Mesendoderm (in vitro differentiated cells): ENCODE data around the gene EFCAB10.
"Not testable (repeated sequence)": the region's sequence is repeated elsewhere in the genome, so short reads cannot be mapped to it uniquely, and the experiment has no call there.

ENCODE experiments used
- DNase-seq: peaks from one replicate; pipeline ENCODE4 v3.0.0; 2013
- H2AK5ac ChIP-seq: 2 replicates; pipeline ENCODE4 v1.6.1; 2013; ENCODE audit warnings: low read length, inconsistent platforms
- H2BK120ac ChIP-seq: 2 replicates; pipeline ENCODE4 v1.6.1; 2013; ENCODE audit warnings: low read depth, mild to moderate bottlenecking, low read length, moderate library complexity, mixed read lengths
- H2BK15ac ChIP-seq: replicated peaks from 2 replicates; pipeline ENCODE4 v1.6.1; 2013; ENCODE audit warnings: low read depth, mild to moderate bottlenecking, moderate library complexity
- H2BK5ac ChIP-seq: 2 replicates; pipeline ENCODE4 v1.6.1; 2013; ENCODE audit warnings: low read length, inconsistent platforms
- H3K18ac ChIP-seq: 2 replicates; pipeline ENCODE4 v1.6.1; 2013; ENCODE audit warnings: mild to moderate bottlenecking, low read length, mixed read lengths
- H3K23ac ChIP-seq: one replicate; pipeline ENCODE4 v1.6.1; 2013; ENCODE audit warnings: low read length
- H3K27ac ChIP-seq: 2 replicates; pipeline ENCODE4 v1.5.1; 2013; ENCODE audit warnings: low read depth, mild to moderate bottlenecking, inconsistent platforms, low read length, moderate library complexity
- H3K27me3 ChIP-seq: 2 replicates; pipeline ENCODE4 v1.6.1; 2013; ENCODE audit warnings: low read length, control low read depth, mild to moderate bottlenecking, inconsistent platforms; ENCODE audit not compliant: insufficient read depth, poor library complexity
- H3K36me3 ChIP-seq: 2 replicates; pipeline ENCODE4 v1.6.1; 2013; ENCODE audit warnings: low read length, inconsistent platforms; ENCODE audit not compliant: control insufficient read depth, insufficient read depth
- H3K4ac ChIP-seq: one replicate; pipeline ENCODE4 v1.6.1; 2013; ENCODE audit warnings: low read depth, mild to moderate bottlenecking, low read length, moderate library complexity
- H3K4me1 ChIP-seq: 2 replicates; pipeline ENCODE4 v1.6.1; 2013; ENCODE audit warnings: low read depth, low read length, inconsistent platforms; ENCODE audit not compliant: control insufficient read depth
- H3K4me2 ChIP-seq: 2 replicates; pipeline ENCODE4 v1.6.1; 2013; ENCODE audit warnings: low read length
- H3K4me3 ChIP-seq: 2 replicates; pipeline ENCODE4 v1.5.1; 2013; ENCODE audit warnings: mild to moderate bottlenecking, low read length
- H3K56ac ChIP-seq: one replicate; pipeline ENCODE4 v1.6.1; 2013; ENCODE audit warnings: low read length
- H3K79me1 ChIP-seq: 2 replicates; pipeline ENCODE4 v1.6.1; 2013; ENCODE audit warnings: low read length, inconsistent platforms
- H3K79me2 ChIP-seq: 2 replicates; pipeline ENCODE4 v1.6.1; 2013; ENCODE audit warnings: mild to moderate bottlenecking, low read length; ENCODE audit not compliant: control insufficient read depth, insufficient read depth
- H3K9ac ChIP-seq: 2 replicates; pipeline ENCODE4 v1.6.1; 2013; ENCODE audit warnings: low read length, inconsistent platforms
- H4K5ac ChIP-seq: one replicate; pipeline ENCODE4 v1.6.1; 2013; ENCODE audit warnings: low read length
- H4K8ac ChIP-seq: one replicate; pipeline ENCODE4 v1.6.1; 2013; ENCODE audit warnings: low read depth, mild to moderate bottlenecking, control low read depth, low read length, moderate library complexity
- WGBS: extraction: QIAGEN DNeasy Blood & Tissue Kit; methylation state at CpG from one replicate; pipeline ENCODE4 v1.1.7; 2013; ENCODE audit warnings: low lambda C conversion rate, missing lambda C conversion rate; ENCODE audit not compliant: insufficient coverage; ENCODE audit errors: extremely low coverage; 5-methylcytosine and 5-hydroxymethylcytosine counted together

Gene EFCAB10

GRCh38 chr7:105524423-105524822, 56.9 kb downstream of the EFCAB10 start:
- not testable (repeated sequence) for H2BK15ac ChIP-seq, H2AK5ac ChIP-seq, H3K4me3 ChIP-seq, H4K8ac ChIP-seq, H3K4ac ChIP-seq, H3K23ac ChIP-seq, H2BK5ac ChIP-seq, H3K4me2 ChIP-seq, H3K18ac ChIP-seq, H3K36me3 ChIP-seq, DNase-seq, H3K27me3 ChIP-seq, H2BK120ac ChIP-seq, H3K79me1 ChIP-seq, H3K56ac ChIP-seq, H3K9ac ChIP-seq, H4K5ac ChIP-seq, H3K27ac ChIP-seq, H3K4me1 ChIP-seq
- H3K79me2 ChIP-seq: peaks cover 16% of the 10 kb centered on the region
- WGBS: no CpG with 5 or more reads among the region's 11 CpGs

DNA sequence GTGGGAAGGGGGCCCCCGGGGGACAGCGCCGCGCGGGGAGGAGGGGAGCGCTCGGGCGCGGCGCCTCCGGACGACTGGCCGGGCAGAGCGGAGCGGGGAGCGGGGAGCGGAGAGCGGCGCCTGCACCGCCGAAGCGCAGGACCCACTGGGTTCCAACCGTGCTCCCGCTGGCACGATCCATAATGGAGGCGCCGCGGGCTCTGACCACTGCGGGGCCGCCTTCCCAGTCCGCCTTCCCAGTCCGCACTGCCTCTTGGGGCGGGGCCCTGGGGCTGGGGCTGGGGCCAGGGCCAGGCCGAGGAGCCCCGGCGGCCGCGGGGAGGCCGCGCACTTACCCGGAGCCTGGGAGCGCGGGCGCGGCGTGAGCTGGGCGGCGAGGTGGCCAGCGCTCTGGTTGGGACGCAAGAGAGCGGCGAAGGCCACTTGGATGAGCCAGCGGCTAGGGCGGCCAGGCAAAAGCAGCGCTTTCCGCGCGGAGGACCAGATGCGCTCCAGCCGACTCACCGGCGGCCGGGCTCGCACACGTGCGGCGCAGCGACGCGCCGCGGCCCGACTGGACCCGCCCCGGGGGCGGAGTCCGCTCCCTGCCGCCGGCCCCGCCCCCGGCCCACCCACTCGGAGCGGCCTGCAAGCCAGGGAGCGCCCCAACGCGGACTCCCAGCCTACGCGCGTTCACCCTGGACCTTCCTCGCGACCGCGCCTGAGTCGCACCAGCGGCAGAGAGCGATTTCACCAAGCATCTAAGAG, 59.4 kb downstream of the EFCAB10 start, which contains the start of gene PUS7:
PUS7 (minus strand) TSS at position 555 of the 747 bp plus-strand sequence. CDS start 13,759 bp downstream, outside the sequence.
- no peak within 1 kb of the TSS for H2BK120ac ChIP-seq
- H4K8ac ChIP-seq: no peak within 1 kb of the TSS
- WGBS: no CpG with 5 or more reads among the region's 96 CpGs
- DNase-seq: peak; percentile 95
- peak within 1 kb of the TSS; percentile 99 for H3K56ac ChIP-seq
- H3K4ac ChIP-seq: peak within 1 kb of the TSS; percentile 89
- H3K27ac ChIP-seq: peak within 1 kb of the TSS; percentile 79
- peaks cover 1% of the 10 kb centered on the region for H3K36me3 ChIP-seq
- no peak within 1 kb of the TSS for H2BK15ac ChIP-seq
- H3K4me2 ChIP-seq: peak within 1 kb of the TSS; percentile 45
- H3K9ac ChIP-seq: peak within 1 kb of the TSS; percentile 99
- H3K79me2 ChIP-seq: peaks cover 38% of the 10 kb centered on the region
- H3K27me3 ChIP-seq: no peaks in the 10 kb centered on the region
- no peak within 1 kb of the TSS for H2AK5ac ChIP-seq
- H4K5ac ChIP-seq: no peak within 1 kb of the TSS
- H3K4me1 ChIP-seq: no peaks in the 10 kb centered on the region
- H3K79me1 ChIP-seq: peaks cover 1% of the 10 kb centered on the region
- H2BK5ac ChIP-seq: peak within 1 kb of the TSS; percentile 82
- peak within 1 kb of the TSS; percentile 94 for H3K4me3 ChIP-seq
- peak within 1 kb of the TSS; percentile 91 for H3K18ac ChIP-seq
- H3K23ac ChIP-seq: peak within 1 kb of the TSS; percentile 95

GRCh38 chr7:105521027-105521716, 60.1 kb downstream of the EFCAB10 start:
- H3K27me3 ChIP-seq: no peaks in the 10 kb centered on the region
- no peaks in the 10 kb centered on the region for H3K4me1 ChIP-seq
- peaks cover 1% of the 10 kb centered on the region for H3K79me1 ChIP-seq
- peak overlapping the region; percentile 15 for H3K4me2 ChIP-seq
- H3K56ac ChIP-seq: peak overlapping the region; percentile 99
- H2BK5ac ChIP-seq: peak overlapping the region; percentile 82
- H3K27ac ChIP-seq: peak overlapping the region; percentile 68
- H2BK120ac ChIP-seq: no peak overlapping the region
- peaks cover 1% of the 10 kb centered on the region for H3K36me3 ChIP-seq
- peak overlapping the region; percentile 99 for H3K9ac ChIP-seq
- peak overlapping the region; percentile 95 for H3K23ac ChIP-seq
- H2AK5ac ChIP-seq: no peak overlapping the region
- peak; percentile 79 for DNase-seq
- H3K4me3 ChIP-seq: peak overlapping the region; percentile 94
- no peak overlapping the region for H4K5ac ChIP-seq
- no CpG with 5 or more reads among the region's 25 CpGs for WGBS
- H3K18ac ChIP-seq: peak overlapping the region; percentile 91
- H2BK15ac ChIP-seq: no peak overlapping the region
- H3K79me2 ChIP-seq: peaks cover 44% of the 10 kb centered on the region
- peak overlapping the region; percentile 56 for H3K4ac ChIP-seq
- no peak overlapping the region for H4K8ac ChIP-seq

DNA sequence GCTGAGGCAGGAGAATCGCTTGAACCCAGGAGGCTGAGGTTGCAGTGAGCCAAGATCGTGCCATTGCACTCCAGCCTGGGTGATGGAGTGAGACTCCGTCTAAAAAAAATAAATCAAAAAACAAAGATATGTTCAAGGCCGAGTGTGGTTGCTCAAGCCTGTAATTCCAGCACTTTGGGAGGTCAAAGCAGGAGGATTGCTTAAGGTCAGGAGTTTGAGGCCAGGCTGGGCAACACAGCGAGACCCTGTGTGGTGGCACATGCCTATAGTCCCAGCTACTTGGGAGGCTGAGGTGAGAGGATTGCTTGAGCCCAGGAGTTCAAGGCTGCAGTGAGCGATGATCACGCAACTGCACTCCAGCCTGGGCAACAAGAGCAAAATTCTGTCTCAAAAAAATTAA, 60.7 kb downstream of the EFCAB10 start:
- peaks cover 47% of the 10 kb centered on the region for H3K79me2 ChIP-seq
- not testable (repeated sequence) for H4K5ac ChIP-seq, H3K4me1 ChIP-seq, H2BK120ac ChIP-seq, H3K23ac ChIP-seq, H3K4me2 ChIP-seq, H2BK15ac ChIP-seq, H3K4ac ChIP-seq, H3K18ac ChIP-seq, H4K8ac ChIP-seq, DNase-seq, H3K56ac ChIP-seq, H3K27ac ChIP-seq, H2BK5ac ChIP-seq, H3K27me3 ChIP-seq, H3K79me1 ChIP-seq, H2AK5ac ChIP-seq, H3K4me3 ChIP-seq, H3K9ac ChIP-seq, H3K36me3 ChIP-seq
- WGBS: no CpG with 5 or more reads among the region's 7 CpGs

DNA sequence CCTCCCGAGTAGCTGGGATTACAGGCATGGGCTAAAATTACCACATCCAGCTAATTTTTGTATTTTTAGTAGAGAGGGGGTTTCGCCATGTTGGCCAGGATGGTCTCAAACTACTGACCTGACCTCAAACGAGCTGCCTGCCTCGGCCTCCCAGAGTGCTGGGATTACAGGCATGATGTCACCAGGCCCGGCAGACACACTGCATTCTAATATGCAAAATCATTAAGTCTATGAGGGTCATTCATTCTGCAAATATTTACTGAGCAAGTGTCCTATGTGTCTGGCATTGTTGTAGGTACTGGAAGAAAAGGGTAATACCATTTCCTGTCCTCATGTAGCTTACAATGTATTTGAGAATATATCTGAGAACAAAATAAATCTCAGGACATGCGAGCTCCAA, 61.9 kb downstream of the EFCAB10 start:
- H2BK15ac ChIP-seq: no peak overlapping the region
- H3K36me3 ChIP-seq: peaks cover 1% of the 10 kb centered on the region
- no peak overlapping the region for H3K56ac ChIP-seq
- no peak overlapping the region for H3K9ac ChIP-seq
- no peak overlapping the region for H3K4me2 ChIP-seq
- H3K27me3 ChIP-seq: no peaks in the 10 kb centered on the region
- H3K79me1 ChIP-seq: peaks cover 1% of the 10 kb centered on the region
- H4K8ac ChIP-seq: no peak overlapping the region
- no peak overlapping the region for H3K23ac ChIP-seq
- no peak overlapping the region for H2BK120ac ChIP-seq
- H2BK5ac ChIP-seq: no peak overlapping the region
- peaks cover 52% of the 10 kb centered on the region for H3K79me2 ChIP-seq
- H3K18ac ChIP-seq: no peak overlapping the region
- no peak overlapping the region for H4K5ac ChIP-seq
- H3K4me1 ChIP-seq: no peaks in the 10 kb centered on the region
- no peak overlapping the region for H3K4ac ChIP-seq
- WGBS: no CpG with 5 or more reads among the region's 6 CpGs
- no peak for DNase-seq
- H3K27ac ChIP-seq: no peak overlapping the region
- H2AK5ac ChIP-seq: no peak overlapping the region
- H3K4me3 ChIP-seq: no peak overlapping the region
